HepG2 (cell line): ENCODE results near the gene CRY1. TPM values are rescaled to one million over a fixed set of nuclear protein-coding genes. Genes with fewer than 3 reads are reported as not detected.

Experiments used
- ADNP ChIP-seq: sonication (generic); formaldehyde crosslinking; IDR thresholded peaks from 2 replicates; pipeline ENCODE4 v1.4.0; 2020; ENCODE audit warnings: missing genetic modification reagents
- ATF5 ChIP-seq: sonication (generic); formaldehyde crosslinking; IDR thresholded peaks from 2 replicates; pipeline ENCODE4 v1.4.0; 2020; ENCODE audit warnings: mild to moderate bottlenecking, low read depth, missing genetic modification reagents
- EEA1 ChIP-seq: sonication (generic); formaldehyde crosslinking; IDR thresholded peaks from 2 replicates; pipeline ENCODE4 v1.5.1; 2020; ENCODE audit warnings: mild to moderate bottlenecking, missing genetic modification reagents, borderline replicate concordance
- ESRRA ChIP-seq: sonication (generic); formaldehyde crosslinking; IDR thresholded peaks from 2 replicates; pipeline ENCODE4 v1.5.1; 2020; ENCODE audit warnings: mild to moderate bottlenecking, low read depth, missing genetic modification reagents
- FOSL2 ChIP-seq: sonication (generic); formaldehyde crosslinking; IDR thresholded peaks from 2 replicates; pipeline ENCODE4 v1.4.0; 2020; ENCODE audit warnings: missing genetic modification reagents
- GATAD2A ChIP-seq: IDR thresholded peaks from 2 replicates; pipeline ENCODE4 v1.6.1; 2016
- HNRNPH1 ChIP-seq: fragments of 200-400 bp; formaldehyde crosslinking; optimal IDR thresholded peaks from 2 replicates; pipeline ENCODE3; 2017; ENCODE audit warnings: mild to moderate bottlenecking, low read depth, low read length
- HOXD1 ChIP-seq: sonication (generic); formaldehyde crosslinking; IDR thresholded peaks from 2 replicates; pipeline ENCODE4 v1.5.0; 2020; ENCODE audit warnings: missing genetic modification reagents
- NAIF1 ChIP-seq: sonication (generic); formaldehyde crosslinking; IDR thresholded peaks from 2 replicates; pipeline ENCODE4 v1.5.0; 2020; ENCODE audit warnings: mild to moderate bottlenecking, missing genetic modification reagents, borderline replicate concordance
- NR2F1 ChIP-seq, 2 experiments: fragments of 450-650 bp in 1 of 2; formaldehyde crosslinking in 1 of 2; IDR thresholded peaks; 2 replicates each; pipeline versions ENCODE4 v1.5.0 to v1.6.1; 2016 to 2020; ENCODE audit warnings: mild to moderate bottlenecking in 1 of 2, missing compliant biosample characterization in 1 of 2, missing genetic modification reagents in 1 of 2, moderate library complexity in 1 of 2
- NR2F2 ChIP-seq: IDR thresholded peaks from 2 replicates; pipeline ENCODE4 v1.6.1; 2012; ENCODE audit warnings: low read depth, inconsistent platforms, borderline replicate concordance
- RCOR2 ChIP-seq: IDR thresholded peaks from 2 replicates; pipeline ENCODE4 v1.6.1; 2016; ENCODE audit warnings: missing biosample characterization, missing genetic modification reagents
- SETDB1 ChIP-seq: sonication (generic); formaldehyde crosslinking; IDR thresholded peaks from 2 replicates; pipeline ENCODE4 v1.5.1; 2020; ENCODE audit warnings: missing genetic modification reagents, mild to moderate bottlenecking, borderline replicate concordance
- SNRNP70 ChIP-seq: fragments of 200-400 bp; formaldehyde crosslinking; IDR thresholded peaks from 2 replicates; pipeline ENCODE4 v1.6.1; 2017; ENCODE audit warnings: mild to moderate bottlenecking, low read depth, low read length, moderate library complexity
- TAF1 ChIP-seq: sonication (generic); formaldehyde crosslinking; IDR thresholded peaks from 2 replicates; pipeline ENCODE4 v1.4.0; 2020; ENCODE audit warnings: missing genetic modification reagents
- ZBTB34 ChIP-seq: sonication (generic); formaldehyde crosslinking; IDR thresholded peaks from 2 replicates; pipeline ENCODE4 v1.8.0; 2022; ENCODE audit warnings: mild to moderate bottlenecking, missing genetic modification reagents
- ZNF343 ChIP-seq: sonication (generic); formaldehyde crosslinking; IDR thresholded peaks from 2 replicates; pipeline ENCODE4 v1.4.0; 2020; ENCODE audit warnings: mild to moderate bottlenecking, missing genetic modification reagents
- ZNF512 ChIP-seq: sonication (generic); formaldehyde crosslinking; IDR thresholded peaks from 2 replicates; pipeline ENCODE4 v1.4.0; 2020; ENCODE audit warnings: mild to moderate bottlenecking, missing genetic modification reagents
- ZNF570 ChIP-seq: sonication (generic); formaldehyde crosslinking; IDR thresholded peaks from 2 replicates; pipeline ENCODE4 v1.4.0; 2020; ENCODE audit warnings: mild to moderate bottlenecking, missing genetic modification reagents, borderline replicate concordance
- ZNF644 ChIP-seq: IDR thresholded peaks from 2 replicates; pipeline ENCODE4 v1.6.1; 2016; ENCODE audit warnings: low read depth
- ZNF737 ChIP-seq: sonication (generic); formaldehyde crosslinking; IDR thresholded peaks from 2 replicates; pipeline ENCODE4 v1.5.0; 2020; ENCODE audit warnings: missing genetic modification reagents, mild to moderate bottlenecking, borderline replicate concordance
- ZNF749 ChIP-seq: sonication (generic); formaldehyde crosslinking; IDR thresholded peaks from 2 replicates; pipeline ENCODE4 v1.8.0; 2022; ENCODE audit warnings: mild to moderate bottlenecking, missing genetic modification reagents, moderate library complexity, borderline replicate concordance
- ZNF792 ChIP-seq: IDR thresholded peaks from 2 replicates; pipeline ENCODE4 v1.6.1; 2016
- ZSCAN9 ChIP-seq: IDR thresholded peaks from 2 replicates; pipeline ENCODE4 v1.6.1; 2016; ENCODE audit warnings: borderline replicate concordance
- polyA plus RNA-seq, 8 experiments: library from polyadenylated mRNA; depleted of rRNA in 3 of 8; stranded (reverse) in 7 of 8; unstranded in 1 of 8; fragments of >200 nt; fragmentation: Illumina TruSeq in 4 of 8; extraction: Trizol in 4 of 8; gene quantifications; 2 replicates each; pipeline versions ENCODE4 v1.2.1 to v1.2.3, GENCODE V29; 2011 to 2016; ENCODE audit warnings: low read depth in 4 of 8, missing spikeins in 1 of 8, mixed read lengths in 1 of 8; ENCODE audit not compliant: insufficient read depth in 1 of 8
- total RNA-seq, 5 experiments: library from RNA; depleted of rRNA; stranded (reverse); fragments of >200 nt; fragmentation: Illumina TruSeq; extraction: Trizol; gene quantifications; 2 replicates each; pipeline ENCODE4 v1.2.3, GENCODE V29; 2016; ENCODE audit warnings: low read depth in 1 of 5
- TF ChIP-seq, protein P1 (sequence below): sonication (generic); formaldehyde crosslinking; IDR thresholded peaks from 2 replicates; pipeline ENCODE4 v1.5.0; 2020; ENCODE audit warnings: mild to moderate bottlenecking, missing genetic modification reagents

CRY1 gene
- total and polyA plus RNA-seq, 2 of the 13 experiments (the other 11 are each of a cell fraction or from before 2014, with no cell fraction given): 11.4 to 13.9 TPM

- no peak for TF ChIP-seq ZNF737
- TF ChIP-seq ZNF570 (CRISPR knock-in tag): no peak
- no peak for TF ChIP-seq ZNF749 (CRISPR knock-in tag)
- TF ChIP-seq ATF5 (CRISPR knock-in tag): no peak
- TF ChIP-seq NR2F2: no peak
- TF ChIP-seq NR2F1 (CRISPR knock-in tag; IDR thresholded peaks at IDR 0.05): no peak
- TF ChIP-seq ZNF343 (CRISPR knock-in tag): 0 out of 2 replicates have a peak, but pooled peaks have one; percentile 64
- TF ChIP-seq TAF1 (CRISPR knock-in tag): peak; percentile 80
- TF ChIP-seq ADNP (CRISPR knock-in tag): no peak
- TF ChIP-seq, protein P1, sequence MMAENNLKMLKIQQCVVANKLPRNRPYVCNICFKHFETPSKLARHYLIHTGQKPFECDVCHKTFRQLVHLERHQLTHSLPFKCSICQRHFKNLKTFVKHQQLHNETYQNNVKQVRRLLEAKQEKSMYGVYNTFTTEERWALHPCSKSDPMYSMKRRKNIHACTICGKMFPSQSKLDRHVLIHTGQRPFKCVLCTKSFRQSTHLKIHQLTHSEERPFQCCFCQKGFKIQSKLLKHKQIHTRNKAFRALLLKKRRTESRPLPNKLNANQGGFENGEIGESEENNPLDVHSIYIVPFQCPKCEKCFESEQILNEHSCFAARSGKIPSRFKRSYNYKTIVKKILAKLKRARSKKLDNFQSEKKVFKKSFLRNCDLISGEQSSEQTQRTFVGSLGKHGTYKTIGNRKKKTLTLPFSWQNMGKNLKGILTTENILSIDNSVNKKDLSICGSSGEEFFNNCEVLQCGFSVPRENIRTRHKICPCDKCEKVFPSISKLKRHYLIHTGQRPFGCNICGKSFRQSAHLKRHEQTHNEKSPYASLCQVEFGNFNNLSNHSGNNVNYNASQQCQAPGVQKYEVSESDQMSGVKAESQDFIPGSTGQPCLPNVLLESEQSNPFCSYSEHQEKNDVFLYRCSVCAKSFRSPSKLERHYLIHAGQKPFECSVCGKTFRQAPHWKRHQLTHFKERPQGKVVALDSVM (CRISPR knock-in tag): peak; percentile 50; the same call in 1 of the 2 replicates
- peak; percentile 40; the same call in 1 of the 2 replicates for TF ChIP-seq FOSL2
- TF ChIP-seq GATAD2A (CRISPR knock-in tag): peak; percentile 63
- no peak for TF ChIP-seq SETDB1 (CRISPR knock-in tag)
- TF ChIP-seq NAIF1 (CRISPR knock-in tag): no peak
- peak; percentile 43; the same call in 1 of the 2 replicates for TF ChIP-seq ZBTB34
- TF ChIP-seq ZNF644 (CRISPR knock-in tag): no peak
- peak; percentile 70 for TF ChIP-seq ZNF792 (CRISPR knock-in tag)
- TF ChIP-seq ZNF512: no peak
- TF ChIP-seq ESRRA (CRISPR knock-in tag): 0 out of 2 replicates have a peak, but pooled peaks have one; percentile 12
- TF ChIP-seq HNRNPH1: no peak
- no peak for TF ChIP-seq HOXD1
- no peak for TF ChIP-seq EEA1
- TF ChIP-seq SNRNP70: no peak
- TF ChIP-seq ZSCAN9 (CRISPR knock-in tag): no peak; the same call in 1 of the 2 replicates
- no peak for TF ChIP-seq RCOR2 (CRISPR knock-in tag)
Observed at GRCh38 chr12:106986625-106987389, 106.5 kb downstream of the CRY1 start, which contains the start of gene MTERF2 (continued).
